ENCODE results near the gene DPYSL5.

DPYSL5 gene

GRCh38 chr2:26846334-26847306 lies 1.3 kb upstream of the DPYSL5 start:
- DNase-seq = peak; percentile 82

GRCh38 chr2:26847307-26847654 lies 651 bp upstream of the DPYSL5 start:
- no peak for DNase-seq

- DNase-seq = no peak
Observed at GRCh38 chr2:26848336-26849055, 564 bp downstream of the DPYSL5 start.

- DNase-seq = no peak
Observed at GRCh38 chr2:26849056-26849999, 1.4 kb downstream of the DPYSL5 start.

- DNase-seq = no peak
Observed at GRCh38 chr2:26850000-26850431, 2.1 kb downstream of the DPYSL5 start.

- no peak for DNase-seq
Observed at GRCh38 chr2:26850505-26850904, 2.6 kb downstream of the DPYSL5 start.

- no peak for DNase-seq
Observed at GRCh38 chr2:26852405-26853306, 4.7 kb downstream of the DPYSL5 start.

GRCh38 chr2:26853751-26854150 lies 5.8 kb downstream of the DPYSL5 start:
- DNase-seq = no peak

- no peak for DNase-seq
Observed at GRCh38 chr2:26854283-26854827, 6.4 kb downstream of the DPYSL5 start.

- DNase-seq = no peak
Observed at GRCh38 chr2:26855466-26855865, 7.5 kb downstream of the DPYSL5 start.

GRCh38 chr2:26859622-26860021 lies 11.7 kb downstream of the DPYSL5 start:
- DNase-seq = no peak

- no peak for DNase-seq
Observed at GRCh38 chr2:26860211-26860850, 12.4 kb downstream of the DPYSL5 start.

GRCh38 chr2:26861610-26862224 lies 13.8 kb downstream of the DPYSL5 start:
- DNase-seq = no peak

- DNase-seq = no peak
Observed at GRCh38 chr2:26864226-26864625, 16.3 kb downstream of the DPYSL5 start.

GRCh38 chr2:26864646-26865045 lies 16.7 kb downstream of the DPYSL5 start:
- DNase-seq = no peak

- no peak for DNase-seq
Observed at GRCh38 chr2:26870585-26871095, 22.7 kb downstream of the DPYSL5 start.

GRCh38 chr2:26873286-26873983 lies 25.5 kb downstream of the DPYSL5 start:
- DNase-seq = no peak

- no peak for DNase-seq
Observed at GRCh38 chr2:26874514-26874913, 26.6 kb downstream of the DPYSL5 start.

- no peak for DNase-seq
Observed at GRCh38 chr2:26875065-26875634, 27.2 kb downstream of the DPYSL5 start.

Measured in NCI-H2107 (cell line).